GM18951 (cell line): Measurements from ENCODE around the gene RAD9A.

ENCODE experiments used
- POLR2A ChIP-seq: IDR thresholded peaks from 4 replicates; pipeline ENCODE4 v1.6.1; 2011; ENCODE audit warnings: mild to moderate bottlenecking; ENCODE audit not compliant: insufficient read length, insufficient read depth; ENCODE audit errors: extremely low read depth
- in situ Hi-C: fragments of 300-500 bp; cut with MboI; formaldehyde crosslinking; loops from one replicate; pipeline ENCODE4 v1.12.0; 2022; ENCODE audit warnings: low sequenced_read_pairs, mixed read lengths, inconsistent platforms; ENCODE audit not compliant: unreplicated experiment

Gene RAD9A

GRCh38 chr11:67366546-67366945 lies 25.2 kb upstream of the RAD9A start:
- no peak for TF ChIP-seq POLR2A
- in situ Hi-C loops, result no loop called here

- in situ Hi-C loops, result no loop called here
- TF ChIP-seq POLR2A, result no peak
These were observed 24.6 kb upstream of the RAD9A start for GRCh38 chr11:67366961-67367760.

- in situ Hi-C loops, result no loop called here
- no peak for TF ChIP-seq POLR2A
These were observed 24.0 kb upstream of the RAD9A start for GRCh38 chr11:67367761-67368227.

- in situ Hi-C loops, result no loop called here
- no peak for TF ChIP-seq POLR2A
These were observed 23.2 kb upstream of the RAD9A start for GRCh38 chr11:67368621-67369020.

- in situ Hi-C loops, result no loop called here
- no peak for TF ChIP-seq POLR2A
These were observed 22.5 kb upstream of the RAD9A start for GRCh38 chr11:67369275-67369674.

GRCh38 chr11:67369801-67370284 lies 21.9 kb upstream of the RAD9A start:
- in situ Hi-C loops, result no loop called here
- no peak for TF ChIP-seq POLR2A

- in situ Hi-C loops, result no loop called here
- no peak for TF ChIP-seq POLR2A
These were observed 21.3 kb upstream of the RAD9A start for GRCh38 chr11:67370351-67371076.

GRCh38 chr11:67371189-67371910 lies 20.4 kb upstream of the RAD9A start:
- in situ Hi-C loops, result no loop called here
- no peak for TF ChIP-seq POLR2A

- in situ Hi-C loops, result no loop called here
- no peak for TF ChIP-seq POLR2A
These were observed 19.9 kb upstream of the RAD9A start for GRCh38 chr11:67371911-67372320.

GRCh38 chr11:67372321-67372992 lies 19.3 kb upstream of the RAD9A start:
- in situ Hi-C loops, result no loop called here
- TF ChIP-seq POLR2A, result no peak

GRCh38 chr11:67372993-67373647 lies 18.7 kb upstream of the RAD9A start, which contains the start of gene CLCF1:
Gene CLCF1, minus strand, starts transcription at chr11:67373598. Its CDS starts 59 bp downstream, at chr11:67373539.
- peak; percentile 58 for TF ChIP-seq POLR2A
- in situ Hi-C loops, result no loop called here
